SJSA1 (cell line): Measurements from ENCODE around the gene NKPD1. TPM values are rescaled to one million over a fixed set of nuclear protein-coding genes. Genes with fewer than 3 reads are reported as not detected.
"Not testable (repeated sequence)": the region's sequence is repeated elsewhere in the genome, so short reads cannot be mapped to it uniquely, and the experiment has no call there.

Experiments used
- DNase-seq, 2 experiments: peaks; one replicate each; pipeline ENCODE4 v3.0.0-alpha.2; 2015 to 2020; ENCODE audit warnings: low spot score in 2 of 2, low read depth in 1 of 2
- H3K27ac ChIP-seq: fragments of 250-450 bp; sonication (Bioruptor Pico); 2 replicates; pipeline ENCODE4 v1.5.1; 2020; ENCODE audit warnings: mild to moderate bottlenecking, moderate library complexity
- H3K27me3 ChIP-seq: fragments of 250-450 bp; sonication (Bioruptor Pico); replicated peaks from 2 replicates; pipeline ENCODE4 v1.5.1; 2020; ENCODE audit warnings: mild to moderate bottlenecking, moderate library complexity
- H3K36me3 ChIP-seq: fragments of 250-450 bp; sonication (Bioruptor Pico); 2 replicates; pipeline ENCODE4 v1.5.1; 2020; ENCODE audit warnings: mild to moderate bottlenecking
- H3K4me1 ChIP-seq: fragments of 250-450 bp; sonication (Bioruptor Pico); replicated peaks from 2 replicates; pipeline ENCODE4 v1.6.1; 2021; ENCODE audit warnings: mild to moderate bottlenecking
- H3K4me3 ChIP-seq: fragments of 250-450 bp; sonication (Bioruptor Pico); 2 replicates; pipeline ENCODE4 v1.5.1; 2020; ENCODE audit warnings: mild to moderate bottlenecking
- H3K9me3 ChIP-seq: fragments of 250-450 bp; sonication (Bioruptor Pico); replicated peaks from 2 replicates; pipeline ENCODE4 v1.5.1; 2020; ENCODE audit warnings: mild to moderate bottlenecking
- total RNA-seq: library from RNA; depleted of rRNA; stranded (reverse); fragments of >200 nt; shearing (Covaris generic); gene quantifications from 2 replicates; pipeline ENCODE4 v1.2.3, GENCODE V29; 2014; rRNA removed

The NKPD1 gene
- total RNA-seq, 1 experiment from 2014 or later: not detected

DNA sequence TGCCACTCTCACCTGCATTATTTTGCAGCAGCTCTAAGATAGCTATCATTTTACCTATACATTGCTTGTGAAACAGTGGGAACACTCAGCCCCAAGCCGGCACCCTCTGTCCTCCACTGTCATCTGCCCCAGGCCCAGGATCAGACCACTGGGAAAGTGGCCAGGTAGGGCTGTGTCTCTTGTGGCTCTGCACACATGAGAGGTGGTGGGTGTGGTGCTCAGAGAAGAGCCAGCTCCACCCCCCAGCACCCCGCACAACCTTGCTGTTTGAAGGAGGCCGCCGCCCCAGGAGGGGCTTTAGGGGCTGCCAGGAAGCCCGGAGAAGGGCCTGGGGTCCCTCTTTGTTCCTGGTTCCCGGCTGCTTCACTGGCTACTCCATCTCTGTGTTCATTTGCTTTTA is 41.2 kb downstream of the NKPD1 start:
- DNase-seq: no peak
- Histone ChIP-seq H3K27me3 (no peaks in the 10 kb centered on the region), H3K27ac (no peak overlapping the region), H3K4me3 (no peak overlapping the region), H3K36me3 (no peaks in the 10 kb centered on the region), H3K4me1 (no peaks in the 10 kb centered on the region), H3K9me3 (no peaks in the 10 kb centered on the region)

DNA sequence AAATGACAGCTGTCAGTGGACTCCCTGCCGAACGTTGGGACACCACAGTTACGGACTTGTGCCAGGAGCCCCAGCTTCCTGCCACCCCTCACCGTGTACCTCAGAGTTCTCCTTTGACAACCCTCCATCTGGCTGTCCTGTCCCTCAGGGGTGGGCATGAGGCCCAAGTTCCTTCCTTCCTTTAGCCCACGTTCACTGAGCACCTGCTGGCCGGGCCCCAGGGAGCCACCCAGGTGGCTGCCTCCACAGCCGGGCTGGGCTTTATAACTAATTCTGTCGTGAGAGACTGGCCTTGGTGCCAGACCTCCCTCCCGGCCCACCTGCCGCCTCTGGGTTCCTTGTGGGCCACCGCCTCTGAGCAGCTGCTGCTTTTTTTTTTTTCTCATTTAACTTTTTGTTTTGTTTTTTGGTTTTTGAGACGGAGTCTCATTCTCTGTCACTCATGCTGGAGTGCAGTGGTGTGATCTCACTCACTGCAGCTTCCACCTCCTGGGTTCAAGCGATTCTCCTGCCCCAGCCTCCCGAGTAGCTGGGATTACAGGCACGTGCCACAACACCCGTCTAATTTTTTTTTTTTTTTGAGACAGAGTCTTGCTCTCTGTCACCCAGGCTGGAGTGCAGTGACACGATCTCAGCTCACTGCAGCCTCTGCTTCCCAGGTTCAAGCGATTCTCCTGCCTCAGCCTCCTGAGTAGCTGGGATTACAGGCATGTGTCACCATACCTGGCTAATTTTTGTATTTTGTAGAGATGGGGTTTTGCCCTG is 42.0 kb downstream of the NKPD1 start:
- H3K27me3 ChIP-seq, H3K36me3 ChIP-seq, DNase-seq, H3K4me3 ChIP-seq, H3K27ac ChIP-seq, H3K9me3 ChIP-seq, H3K4me1 ChIP-seq: not testable (repeated sequence)

DNA sequence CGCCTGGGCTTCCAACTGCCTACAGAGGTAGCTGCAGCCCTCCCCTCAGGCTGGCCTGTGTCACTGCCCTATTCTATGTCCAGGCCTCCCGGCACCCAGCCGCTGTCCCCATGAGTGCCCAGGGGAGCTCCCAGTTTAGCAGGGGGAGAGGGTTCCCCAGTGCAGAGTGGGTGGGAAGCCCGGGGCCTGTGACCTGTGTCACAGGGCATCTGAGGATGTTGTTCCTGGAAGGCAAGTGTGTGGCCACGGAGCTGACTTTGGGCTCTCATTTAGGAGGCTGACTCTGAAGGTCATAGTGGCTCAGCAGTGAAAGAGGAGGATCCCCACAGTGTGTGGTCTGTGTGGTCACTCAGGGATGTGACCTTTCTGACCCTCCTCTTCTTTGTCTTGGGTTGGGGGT is 42.7 kb downstream of the NKPD1 start:
- H3K36me3 ChIP-seq: no peaks in the 10 kb centered on the region
- no peaks in the 10 kb centered on the region for H3K9me3 ChIP-seq
- no peak overlapping the region for H3K4me3 ChIP-seq
- no peak for DNase-seq
- H3K27me3 ChIP-seq: no peaks in the 10 kb centered on the region
- H3K27ac ChIP-seq: no peak overlapping the region
- no peaks in the 10 kb centered on the region for H3K4me1 ChIP-seq

DNA sequence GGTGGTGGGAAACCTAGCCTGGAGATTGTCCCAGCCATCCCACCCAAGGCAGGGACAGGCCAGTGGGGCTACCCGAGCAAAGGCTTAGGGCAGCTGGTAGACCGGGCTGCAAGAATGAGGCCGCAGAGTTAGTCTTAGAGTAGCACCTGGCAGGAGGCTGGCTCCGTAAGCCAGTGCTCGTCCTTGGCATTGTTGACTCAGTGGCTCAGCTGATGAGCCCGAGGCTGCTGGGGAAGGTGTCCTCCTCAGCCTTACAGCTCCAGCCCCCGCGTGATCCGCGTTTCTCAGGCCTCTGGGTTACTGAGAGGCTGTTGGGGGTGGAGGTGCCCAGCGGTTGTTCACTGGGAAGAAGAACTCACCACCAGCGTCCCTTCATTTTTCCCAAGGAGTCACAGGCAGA is 43.1 kb downstream of the NKPD1 start:
- Histone ChIP-seq H3K4me1 (no peaks in the 10 kb centered on the region), H3K27ac (no peak overlapping the region), H3K36me3 (no peaks in the 10 kb centered on the region), H3K27me3 (no peaks in the 10 kb centered on the region), H3K9me3 (no peaks in the 10 kb centered on the region), H3K4me3 (no peak overlapping the region)
- DNase-seq: no peak

DNA sequence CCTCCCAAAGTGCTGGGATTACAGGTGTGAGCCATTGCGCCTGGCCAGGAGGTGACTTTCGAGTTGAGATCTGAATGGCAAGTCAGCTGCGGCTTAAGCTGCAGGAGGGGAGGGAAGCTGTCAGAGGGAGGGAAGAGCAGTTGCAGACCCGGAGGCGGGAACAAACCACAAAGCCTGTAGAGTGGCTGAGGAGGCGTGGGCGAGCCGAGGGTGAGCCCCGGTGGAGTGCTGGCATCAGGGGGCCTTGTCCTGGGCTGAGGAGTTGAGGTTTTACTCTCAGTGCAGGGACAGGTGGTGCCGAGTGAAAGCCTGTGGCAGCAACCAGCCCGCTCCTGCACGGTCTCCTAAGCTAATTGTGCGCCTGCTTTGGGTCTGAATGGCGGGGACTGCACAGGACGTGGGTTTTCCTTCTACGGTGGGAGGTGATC is 43.6 kb downstream of the NKPD1 start:
- no peaks in the 10 kb centered on the region for H3K36me3 ChIP-seq
- DNase-seq: no peak
- no peaks in the 10 kb centered on the region for H3K9me3 ChIP-seq
- no peak overlapping the region for H3K27ac ChIP-seq
- no peaks in the 10 kb centered on the region for H3K27me3 ChIP-seq
- H3K4me3 ChIP-seq: no peak overlapping the region
- H3K4me1 ChIP-seq: no peaks in the 10 kb centered on the region

DNA sequence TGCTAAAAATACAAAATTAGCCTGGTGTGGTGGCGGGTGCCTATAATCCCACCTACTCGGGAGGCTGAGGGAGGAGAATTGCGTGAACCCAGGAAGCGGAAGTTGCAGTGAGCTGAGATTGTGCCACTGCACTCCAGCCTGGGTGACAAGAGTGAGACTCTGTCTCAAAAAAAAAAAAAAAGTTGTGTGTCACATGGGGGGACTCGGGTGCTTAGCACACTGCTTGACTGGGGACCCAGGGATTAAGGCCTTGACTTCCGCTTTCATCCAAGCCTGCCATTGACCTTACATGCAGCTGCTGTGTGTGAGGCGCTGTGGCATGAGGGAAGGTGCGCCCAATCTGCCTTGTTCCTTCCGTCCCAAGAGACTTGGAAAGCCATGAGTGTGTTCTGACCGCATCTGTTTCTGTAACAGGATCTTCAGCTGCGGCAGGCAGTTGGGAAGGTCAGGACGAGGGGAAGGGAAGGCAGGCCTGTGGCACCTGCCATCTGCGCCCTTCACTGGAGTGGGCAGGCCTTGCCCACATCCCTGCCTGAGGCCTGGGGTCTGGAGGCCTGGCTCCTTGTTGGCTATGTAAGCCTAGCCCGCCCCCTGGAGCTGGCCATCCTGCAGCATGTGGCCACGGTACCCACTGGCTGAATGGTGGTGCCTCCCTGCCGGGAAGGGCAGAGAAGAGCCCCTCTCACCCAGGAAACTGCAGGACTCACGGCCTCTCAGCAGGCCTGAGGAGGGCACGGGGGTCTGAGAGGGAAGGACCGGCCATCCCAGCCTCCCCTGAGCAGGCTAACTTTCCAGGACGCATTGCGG is 44.8 kb downstream of the NKPD1 start:
- H3K27me3 ChIP-seq: no peaks in the 10 kb centered on the region
- DNase-seq: no peak
- no peak overlapping the region for H3K27ac ChIP-seq
- no peaks in the 10 kb centered on the region for H3K4me1 ChIP-seq
- no peak overlapping the region for H3K4me3 ChIP-seq
- no peaks in the 10 kb centered on the region for H3K9me3 ChIP-seq
- H3K36me3 ChIP-seq: no peaks in the 10 kb centered on the region

DNA sequence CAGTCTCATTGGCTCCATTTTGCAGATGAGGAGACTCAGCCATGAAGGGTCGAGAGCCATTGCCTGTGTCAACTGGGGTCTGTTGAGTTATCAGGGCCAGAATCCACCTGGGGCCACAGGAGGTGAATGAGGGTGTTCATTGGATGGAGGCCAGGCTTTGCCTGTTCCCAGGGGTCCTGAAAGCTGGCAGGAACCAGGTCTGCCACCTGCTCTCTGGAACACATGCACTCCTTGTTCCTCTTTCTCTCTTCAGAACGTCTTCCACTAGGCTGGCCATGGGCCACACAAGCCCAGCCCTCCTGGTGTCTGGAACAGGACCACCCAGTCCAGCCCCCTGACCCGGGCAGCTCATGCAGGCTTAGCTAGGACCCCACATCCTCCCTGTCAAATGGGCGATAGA is 46.7 kb downstream of the NKPD1 start:
- DNase-seq: no peak
- no peaks in the 10 kb centered on the region for H3K36me3 ChIP-seq
- no peak overlapping the region for H3K4me3 ChIP-seq

DNA sequence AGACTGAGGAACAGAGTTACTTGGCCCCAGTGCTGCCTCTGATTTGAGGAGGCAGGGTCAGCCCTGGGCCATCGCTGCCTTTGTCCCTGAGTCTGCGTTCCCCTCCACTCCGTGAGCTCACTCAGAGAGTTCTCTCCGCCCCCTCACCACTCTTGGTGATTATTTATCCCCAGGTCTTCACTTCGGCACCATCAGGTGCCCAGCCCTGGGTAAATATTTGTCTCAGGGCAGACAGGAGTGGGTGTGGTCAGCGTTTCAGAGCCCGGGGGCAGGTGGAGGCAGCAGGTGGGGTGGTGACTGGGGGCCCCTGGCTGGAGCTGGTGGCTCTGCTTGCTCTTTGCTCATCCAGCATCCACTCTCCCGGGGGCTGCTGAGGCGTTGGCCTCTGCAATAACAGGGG is 47.2 kb downstream of the NKPD1 start:
- no peak for DNase-seq
- no peaks in the 10 kb centered on the region for H3K36me3 ChIP-seq
- H3K4me3 ChIP-seq: no peak overlapping the region
- H3K27me3 ChIP-seq: no peaks in the 10 kb centered on the region
- H3K27ac ChIP-seq: no peak overlapping the region
- H3K9me3 ChIP-seq: no peaks in the 10 kb centered on the region
- H3K4me1 ChIP-seq: no peaks in the 10 kb centered on the region

More for the DNA sequence above, 46.7 kb downstream of the NKPD1 start:
- Histone ChIP-seq H3K27me3 (no peaks in the 10 kb centered on the region), H3K9me3 (no peaks in the 10 kb centered on the region), H3K27ac (no peak overlapping the region), H3K4me1 (no peaks in the 10 kb centered on the region)

DNA sequence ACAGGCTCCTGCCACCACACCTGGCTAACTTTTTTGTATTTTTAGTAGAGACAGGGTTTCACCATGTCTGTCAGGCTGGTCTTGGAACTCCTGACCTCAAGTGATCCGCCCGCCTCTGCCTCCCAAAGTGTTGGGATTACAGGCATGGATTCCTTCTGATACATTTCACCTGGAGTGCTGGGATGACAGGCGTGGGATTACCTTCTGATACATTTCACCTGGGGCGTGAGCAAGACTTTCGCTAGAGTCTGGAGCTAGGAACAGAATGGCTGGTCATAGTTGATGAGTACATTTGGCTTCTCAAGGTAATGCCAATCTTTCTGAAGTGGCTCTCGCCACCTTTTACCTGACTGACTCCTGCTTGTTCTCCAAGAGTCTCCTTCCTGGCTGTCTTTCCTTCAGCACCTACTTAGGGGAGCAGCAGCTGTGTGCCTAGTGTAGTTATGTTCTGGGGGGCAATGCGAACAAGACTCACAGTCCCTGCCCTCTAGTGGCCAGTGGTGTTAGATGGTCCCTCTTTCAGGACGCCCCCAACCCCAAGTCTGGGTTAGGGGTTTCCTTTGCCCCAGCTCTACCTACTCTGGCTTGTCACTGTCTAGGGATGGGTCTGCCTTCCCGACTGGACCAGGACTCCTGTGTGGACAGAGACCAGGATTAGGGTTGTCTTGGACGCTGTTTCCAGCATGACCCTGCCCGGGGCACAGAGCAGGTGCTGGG is 48.5 kb downstream of the NKPD1 start:
- Histone ChIP-seq H3K9me3 (no peaks in the 10 kb centered on the region), H3K27ac (no peak overlapping the region), H3K4me1 (no peaks in the 10 kb centered on the region), H3K27me3 (no peaks in the 10 kb centered on the region), H3K36me3 (no peaks in the 10 kb centered on the region), H3K4me3 (no peak overlapping the region)
- no peak for DNase-seq

Other genes starting within 250 kb of the NKPD1 start
- gene APOC1, start 246.4 kb downstream of the NKPD1 start, total RNA-seq: not detected in 2 replicates
- not detected in 2 replicates for gene APOC4, start 218.7 kb downstream of the NKPD1 start, total RNA-seq
- gene APOC2, start 214.9 kb downstream of the NKPD1 start, total RNA-seq: not detected in 2 replicates
- 29.1 and 44.9 TPM in 2 replicates for gene CLPTM1, start 205.6 kb downstream of the NKPD1 start, total RNA-seq
- 5.8 and 12.6 TPM in 2 replicates for gene RELB, start 159.5 kb downstream of the NKPD1 start, total RNA-seq
- gene CLASRP, start 121.9 kb downstream of the NKPD1 start, total RNA-seq: 14.4 and 51.8 TPM in 2 replicates
- gene ZNF296, start 84.5 kb downstream of the NKPD1 start, total RNA-seq: not detected in 2 replicates
- 42.0 and 46.9 TPM in 2 replicates for gene GEMIN7, start 81.7 kb downstream of the NKPD1 start, total RNA-seq
- gene PPP1R37, start 67.8 kb downstream of the NKPD1 start, total RNA-seq: 34.6 and 38.4 TPM in 2 replicates
- 13.3 and 19.9 TPM in 2 replicates for gene TRAPPC6A, start 17.3 kb upstream of the NKPD1 start, total RNA-seq
- gene BLOC1S3, start 17.8 kb upstream of the NKPD1 start, total RNA-seq: 2.9 and 10.6 TPM in 2 replicates
- gene EXOC3L2, start 84.4 kb upstream of the NKPD1 start, total RNA-seq: 0.05 TPM in 1 of 2 replicates, not detected in the other
- 11.3 and 15.6 TPM in 2 replicates for gene MARK4, start 90.3 kb upstream of the NKPD1 start, total RNA-seq
- not detected in 2 replicates for gene CKM, start 161.9 kb upstream of the NKPD1 start, total RNA-seq
- 0.37 TPM in 1 of 2 replicates, not detected in the other for gene KLC3, start 179.8 kb upstream of the NKPD1 start, total RNA-seq
- 45.8 and 63.4 TPM in 2 replicates for gene ERCC2, start 209.6 kb upstream of the NKPD1 start, total RNA-seq
- 5.1 and 5.6 TPM in 2 replicates for gene PPP1R13L, start 244.1 kb upstream of the NKPD1 start, total RNA-seq
- 10.5 and 25.5 TPM in 2 replicates for gene POLR1G, start 245.7 kb upstream of the NKPD1 start, total RNA-seq